Gastroesophageal sphincter (tissue), 3 donors: ENCODE measurements around the gene PLEKHG2.

ENCODE experiments used
- POLR2A ChIP-seq, 2 donors: fragments of 450-650 bp; IDR thresholded peaks; one replicate each; pipeline ENCODE4 v1.6.1; 2017; ENCODE audit warnings: antibody characterized with exemption in 2 of 2, mild to moderate bottlenecking in 2 of 2, moderate library complexity in 1 of 2
- TF ChIP-seq, protein P1 (sequence below), 4 experiments: fragments of 200-600 bp in 2 of 4; fragments of 450-650 bp in 2 of 4; sonication (generic) in 1 of 4; IDR thresholded peaks; one replicate each; pipeline ENCODE4 v1.5.1; 2017 to 2019; ENCODE audit warnings: antibody characterized with exemption in 4 of 4, mild to moderate bottlenecking in 2 of 4, moderate library complexity in 2 of 4

DNA sequence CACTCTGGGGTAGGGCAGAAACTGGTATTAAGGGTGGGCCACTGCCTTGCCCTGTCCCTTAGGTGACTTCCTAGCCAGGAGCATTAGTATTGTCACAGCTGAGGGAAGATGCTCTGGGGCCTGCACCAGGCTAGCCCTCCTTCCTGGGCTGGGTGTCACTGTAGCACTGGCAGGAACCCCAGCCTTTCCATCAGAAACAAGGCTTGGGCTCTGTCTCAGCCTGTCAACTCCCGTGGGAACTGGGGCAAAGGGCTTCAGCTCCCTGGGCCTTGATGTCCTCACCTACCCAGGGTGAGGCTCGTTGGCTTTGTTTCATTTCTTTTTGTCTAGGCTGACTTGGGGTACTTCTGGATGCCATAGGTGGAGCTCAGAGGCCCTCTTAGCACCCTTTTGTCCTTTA, 39.5 kb upstream of the PLEKHG2 start:
- TF ChIP-seq, protein P1, sequence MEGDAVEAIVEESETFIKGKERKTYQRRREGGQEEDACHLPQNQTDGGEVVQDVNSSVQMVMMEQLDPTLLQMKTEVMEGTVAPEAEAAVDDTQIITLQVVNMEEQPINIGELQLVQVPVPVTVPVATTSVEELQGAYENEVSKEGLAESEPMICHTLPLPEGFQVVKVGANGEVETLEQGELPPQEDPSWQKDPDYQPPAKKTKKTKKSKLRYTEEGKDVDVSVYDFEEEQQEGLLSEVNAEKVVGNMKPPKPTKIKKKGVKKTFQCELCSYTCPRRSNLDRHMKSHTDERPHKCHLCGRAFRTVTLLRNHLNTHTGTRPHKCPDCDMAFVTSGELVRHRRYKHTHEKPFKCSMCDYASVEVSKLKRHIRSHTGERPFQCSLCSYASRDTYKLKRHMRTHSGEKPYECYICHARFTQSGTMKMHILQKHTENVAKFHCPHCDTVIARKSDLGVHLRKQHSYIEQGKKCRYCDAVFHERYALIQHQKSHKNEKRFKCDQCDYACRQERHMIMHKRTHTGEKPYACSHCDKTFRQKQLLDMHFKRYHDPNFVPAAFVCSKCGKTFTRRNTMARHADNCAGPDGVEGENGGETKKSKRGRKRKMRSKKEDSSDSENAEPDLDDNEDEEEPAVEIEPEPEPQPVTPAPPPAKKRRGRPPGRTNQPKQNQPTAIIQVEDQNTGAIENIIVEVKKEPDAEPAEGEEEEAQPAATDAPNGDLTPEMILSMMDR (IDR thresholded peaks at IDR 0.05): no peak
- no peak for TF ChIP-seq POLR2A (IDR thresholded peaks at IDR 0.05)
